Progenitor cell of endocrine pancreas (in vitro differentiated cells): ENCODE results near the gene TGFBR2. TPM values are rescaled to one million over a fixed set of nuclear protein-coding genes. Genes with fewer than 3 reads are reported as not detected.

Source experiments
- DNase-seq: peaks from one replicate; pipeline ENCODE4 v3.0.0; 2021; ENCODE audit warnings: low spot score; ENCODE audit not compliant: unreplicated experiment
- H3K27ac Mint-ChIP-seq: 2 replicates; pipeline ENCODE4 v1.8.0; 2021; ENCODE audit warnings: mild to moderate bottlenecking, moderate library complexity, mixed read lengths
- H3K27me3 Mint-ChIP-seq: 2 replicates; pipeline ENCODE4 v1.8.0; 2021; ENCODE audit warnings: mixed read lengths
- H3K36me3 Mint-ChIP-seq: 2 replicates; pipeline ENCODE4 v1.8.0; 2022; ENCODE audit warnings: mixed read lengths; ENCODE audit not compliant: insufficient read depth
- H3K4me1 Mint-ChIP-seq: 2 replicates; pipeline ENCODE4 v1.8.0; 2021; ENCODE audit warnings: low read depth, mixed read lengths
- H3K4me3 Mint-ChIP-seq: 2 replicates; pipeline ENCODE4 v1.8.0; 2021; ENCODE audit warnings: low read depth, mild to moderate bottlenecking, moderate library complexity, mixed read lengths
- H3K9me3 Mint-ChIP-seq: 2 replicates; pipeline ENCODE4 v1.8.0; 2021; ENCODE audit warnings: low read depth, mixed read lengths
- CTCF ChIP-seq: fragments of 200-600 bp; sonication (generic); IDR thresholded peaks from one replicate; pipeline ENCODE4 v1.5.0; 2021; ENCODE audit warnings: antibody characterized with exemption, mild to moderate bottlenecking; ENCODE audit not compliant: unreplicated experiment
- total RNA-seq: library from RNA; stranded (reverse); gene quantifications from 2 replicates; pipeline ENCODE4 v1.2.1, GENCODE V29; 2021

Gene TGFBR2
- total RNA-seq, 1 donor from 2014 or later, result 21.1 TPM

- no peak for DNase-seq
- Mint-ChIP-seq H3K9me3 (no peaks in the 10 kb centered on the region), H3K4me1 (peaks cover 1% of the 10 kb centered on the region), H3K36me3 (peaks cover 34% of the 10 kb centered on the region), H3K4me3 (no peak overlapping the region), H3K27ac (no peak overlapping the region), H3K27me3 (no peaks in the 10 kb centered on the region)
- no peak for TF ChIP-seq CTCF
Measured at GRCh38 chr3:30670292-30670691, 63.9 kb downstream of the TGFBR2 start.

GRCh38 chr3:30671527-30672286 is 65.3 kb downstream of the TGFBR2 start:
- Mint-ChIP-seq H3K27ac (no peak overlapping the region), H3K27me3 (no peaks in the 10 kb centered on the region), H3K9me3 (no peaks in the 10 kb centered on the region), H3K36me3 (peaks cover 44% of the 10 kb centered on the region), H3K4me3 (no peak overlapping the region), H3K4me1 (peaks cover 1% of the 10 kb centered on the region)
- TF ChIP-seq CTCF, result no peak
- no peak for DNase-seq

- Mint-ChIP-seq H3K27ac (peak overlapping the region; percentile 47), H3K27me3 (no peaks in the 10 kb centered on the region), H3K36me3 (peaks cover 48% of the 10 kb centered on the region), H3K4me3 (no peak overlapping the region), H3K9me3 (no peaks in the 10 kb centered on the region), H3K4me1 (peaks cover 1% of the 10 kb centered on the region)
- TF ChIP-seq CTCF, result no peak
- no peak for DNase-seq
Measured at GRCh38 chr3:30672287-30672735, 65.9 kb downstream of the TGFBR2 start.

- H3K27me3 Mint-ChIP-seq, result no peaks in the 10 kb centered on the region
- DNase-seq, result no peak
- no peaks in the 10 kb centered on the region for H3K9me3 Mint-ChIP-seq
- no peak overlapping the region for H3K27ac Mint-ChIP-seq
- H3K4me3 Mint-ChIP-seq, result no peak overlapping the region
- no peak for TF ChIP-seq CTCF
- H3K36me3 Mint-ChIP-seq, result peaks cover 53% of the 10 kb centered on the region
- H3K4me1 Mint-ChIP-seq, result peaks cover 1% of the 10 kb centered on the region
Measured at GRCh38 chr3:30672959-30673358, 66.6 kb downstream of the TGFBR2 start.

GRCh38 chr3:30673425-30674341 is 67.3 kb downstream of the TGFBR2 start:
- Mint-ChIP-seq H3K27ac (no peak overlapping the region), H3K4me3 (no peak overlapping the region)

More at GRCh38 chr3:30673425-30674341, 67.3 kb downstream of the TGFBR2 start:
- no peaks in the 10 kb centered on the region for H3K9me3 Mint-ChIP-seq
- no peak for DNase-seq
- no peaks in the 10 kb centered on the region for H3K4me1 Mint-ChIP-seq
- no peaks in the 10 kb centered on the region for H3K27me3 Mint-ChIP-seq
- peaks cover 48% of the 10 kb centered on the region for H3K36me3 Mint-ChIP-seq
- TF ChIP-seq CTCF, result no peak
